ENCODE results near the gene MFSD11.

The MFSD11 gene

GRCh38 chr17:76753061-76753961, 15.4 kb downstream of the MFSD11 start:
- no peaks in the 10 kb centered on the region for H3K27me3 ChIP-seq (ENCODE audit: insufficient read depth, poor library complexity, severe bottlenecking)
- TF ChIP-seq, protein P1, sequence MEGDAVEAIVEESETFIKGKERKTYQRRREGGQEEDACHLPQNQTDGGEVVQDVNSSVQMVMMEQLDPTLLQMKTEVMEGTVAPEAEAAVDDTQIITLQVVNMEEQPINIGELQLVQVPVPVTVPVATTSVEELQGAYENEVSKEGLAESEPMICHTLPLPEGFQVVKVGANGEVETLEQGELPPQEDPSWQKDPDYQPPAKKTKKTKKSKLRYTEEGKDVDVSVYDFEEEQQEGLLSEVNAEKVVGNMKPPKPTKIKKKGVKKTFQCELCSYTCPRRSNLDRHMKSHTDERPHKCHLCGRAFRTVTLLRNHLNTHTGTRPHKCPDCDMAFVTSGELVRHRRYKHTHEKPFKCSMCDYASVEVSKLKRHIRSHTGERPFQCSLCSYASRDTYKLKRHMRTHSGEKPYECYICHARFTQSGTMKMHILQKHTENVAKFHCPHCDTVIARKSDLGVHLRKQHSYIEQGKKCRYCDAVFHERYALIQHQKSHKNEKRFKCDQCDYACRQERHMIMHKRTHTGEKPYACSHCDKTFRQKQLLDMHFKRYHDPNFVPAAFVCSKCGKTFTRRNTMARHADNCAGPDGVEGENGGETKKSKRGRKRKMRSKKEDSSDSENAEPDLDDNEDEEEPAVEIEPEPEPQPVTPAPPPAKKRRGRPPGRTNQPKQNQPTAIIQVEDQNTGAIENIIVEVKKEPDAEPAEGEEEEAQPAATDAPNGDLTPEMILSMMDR (IDR thresholded peaks at IDR 0.05; ENCODE audit: insufficient read depth, low read length), result no peak
- TF ChIP-seq SPI1 (IDR thresholded peaks at IDR 0.05; ENCODE audit: borderline replicate concordance, low read depth) (no peak), REST (IDR thresholded peaks at IDR 0.05; ENCODE audit: insufficient replicate concordance, low read depth) (no peak), POLR2AphosphoS5 (IDR thresholded peaks at IDR 0.05; ENCODE audit: low read depth) (no peak), GABPA (IDR thresholded peaks at IDR 0.05; ENCODE audit: low read depth) (no peak)
- no peak for DNase-seq (ENCODE audit: low read depth in 1 of 2, low spot score in 1 of 2)
- H3K4me3 ChIP-seq (replicated peaks; ENCODE audit: insufficient read depth, low read length), result no peak overlapping the region
- no peak overlapping the region for H3K27ac ChIP-seq (replicated peaks)

DNA sequence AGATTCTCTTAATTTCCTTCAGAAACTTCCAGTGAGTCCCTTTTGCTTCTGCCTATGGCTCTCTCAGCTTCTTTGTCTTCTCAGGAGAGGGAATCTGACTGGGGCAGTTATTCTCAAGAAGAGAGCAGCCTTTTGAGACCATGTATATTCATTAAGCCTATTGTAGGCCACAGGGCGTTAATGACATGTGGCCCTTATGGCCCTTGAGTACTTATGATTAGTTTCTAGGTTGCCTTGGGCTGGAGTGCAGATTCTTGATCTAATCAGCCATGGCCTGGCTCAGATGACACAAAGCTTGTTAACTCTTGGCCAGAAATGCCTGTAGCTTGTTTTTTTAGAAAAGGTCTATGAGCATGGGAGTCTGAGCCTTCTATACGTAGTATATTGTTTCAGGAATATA, 17.4 kb downstream of the MFSD11 start:
- Histone ChIP-seq H3K27me3 (ENCODE audit: insufficient read depth, poor library complexity, severe bottlenecking) (no peaks in the 10 kb centered on the region), H3K27ac (replicated peaks) (no peak overlapping the region), H3K4me3 (replicated peaks; ENCODE audit: insufficient read depth, low read length) (no peak overlapping the region)
- no peak for DNase-seq (ENCODE audit: low read depth in 1 of 2, low spot score in 1 of 2)
- TF ChIP-seq REST (IDR thresholded peaks at IDR 0.05; ENCODE audit: insufficient replicate concordance, low read depth) (no peak), GABPA (IDR thresholded peaks at IDR 0.05; ENCODE audit: low read depth) (no peak), SPI1 (IDR thresholded peaks at IDR 0.05; ENCODE audit: borderline replicate concordance, low read depth) (no peak)
- TF ChIP-seq, protein P1 (IDR thresholded peaks at IDR 0.05; ENCODE audit: insufficient read depth, low read length), result no peak

DNA sequence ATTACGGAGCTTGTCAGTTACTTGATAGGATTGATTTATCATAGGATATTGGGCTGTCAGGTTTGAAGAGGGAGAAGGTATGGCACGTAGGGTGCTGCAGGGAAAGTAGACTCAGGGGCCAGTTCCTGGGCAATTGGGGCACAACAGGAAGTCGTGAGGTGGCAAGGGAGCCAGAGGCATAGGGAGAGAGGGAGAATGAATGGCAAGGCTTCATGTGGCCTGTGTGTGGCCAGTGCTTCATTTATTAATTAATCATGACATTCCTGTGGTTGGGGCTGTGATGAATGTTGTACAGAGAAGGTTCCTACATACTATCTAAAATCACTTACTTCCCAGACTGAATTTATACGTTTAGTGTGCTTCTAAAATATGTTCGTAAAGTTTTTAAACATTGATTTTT, 19.3 kb downstream of the MFSD11 start:
- no peak overlapping the region for H3K27ac ChIP-seq (replicated peaks)
- TF ChIP-seq, protein P1 (IDR thresholded peaks at IDR 0.05; ENCODE audit: insufficient read depth, low read length), result no peak
- TF ChIP-seq POLR2AphosphoS5 (IDR thresholded peaks at IDR 0.05; ENCODE audit: low read depth) (no peak), REST (IDR thresholded peaks at IDR 0.05; ENCODE audit: insufficient replicate concordance, low read depth) (no peak), SPI1 (IDR thresholded peaks at IDR 0.05; ENCODE audit: borderline replicate concordance, low read depth) (no peak), GABPA (IDR thresholded peaks at IDR 0.05; ENCODE audit: low read depth) (no peak)
- H3K27me3 ChIP-seq (ENCODE audit: insufficient read depth, poor library complexity, severe bottlenecking), result no peaks in the 10 kb centered on the region
- no peak overlapping the region for H3K4me3 ChIP-seq (replicated peaks; ENCODE audit: insufficient read depth, low read length)
- no peak for DNase-seq (ENCODE audit: low read depth in 1 of 2, low spot score in 1 of 2)

Data from HL-60 (cell line).